D721Med (cell line): ENCODE data around the gene MLYCD.

Source experiments
- DNase-seq: peaks from one replicate; pipeline ENCODE4 v3.0.0; 2011; ENCODE audit warnings: low spot score; ENCODE audit not compliant: insufficient read length
- FAIRE-seq: peaks from 2 replicates; lab custom pipeline; 2011; peaks lifted over from hg19 to GRCh38; lab: Jason Lieb, UNC
- TF ChIP-seq, protein P1 (sequence below): IDR thresholded peaks from 2 replicates; pipeline ENCODE4 v1.5.1; 2012; ENCODE audit warnings: mild to moderate bottlenecking, control low read depth; ENCODE audit not compliant: insufficient read depth; ENCODE audit errors: missing control alignments

The MLYCD gene

DNA sequence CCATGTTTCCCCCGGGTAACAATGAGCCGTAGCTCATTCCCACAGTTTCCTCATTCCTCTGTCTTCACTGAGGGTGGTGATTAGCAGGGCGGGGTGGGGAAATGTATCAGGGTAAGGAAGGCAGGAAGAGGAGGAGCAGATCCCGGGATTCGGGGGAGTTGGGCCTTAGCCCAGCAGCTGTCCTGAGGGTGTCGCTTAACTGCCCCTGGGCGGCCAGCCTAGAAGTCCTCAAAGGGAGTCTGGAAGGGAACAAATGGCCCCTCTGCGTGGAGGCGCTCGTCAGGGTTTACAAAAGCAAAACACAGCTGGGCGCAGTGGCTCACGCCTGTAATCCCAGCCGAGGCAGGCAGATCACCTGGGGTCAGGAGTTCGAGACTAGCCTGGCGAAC is 14.3 kb downstream of the MLYCD start:
- FAIRE-seq = no peak
- TF ChIP-seq, protein P1, sequence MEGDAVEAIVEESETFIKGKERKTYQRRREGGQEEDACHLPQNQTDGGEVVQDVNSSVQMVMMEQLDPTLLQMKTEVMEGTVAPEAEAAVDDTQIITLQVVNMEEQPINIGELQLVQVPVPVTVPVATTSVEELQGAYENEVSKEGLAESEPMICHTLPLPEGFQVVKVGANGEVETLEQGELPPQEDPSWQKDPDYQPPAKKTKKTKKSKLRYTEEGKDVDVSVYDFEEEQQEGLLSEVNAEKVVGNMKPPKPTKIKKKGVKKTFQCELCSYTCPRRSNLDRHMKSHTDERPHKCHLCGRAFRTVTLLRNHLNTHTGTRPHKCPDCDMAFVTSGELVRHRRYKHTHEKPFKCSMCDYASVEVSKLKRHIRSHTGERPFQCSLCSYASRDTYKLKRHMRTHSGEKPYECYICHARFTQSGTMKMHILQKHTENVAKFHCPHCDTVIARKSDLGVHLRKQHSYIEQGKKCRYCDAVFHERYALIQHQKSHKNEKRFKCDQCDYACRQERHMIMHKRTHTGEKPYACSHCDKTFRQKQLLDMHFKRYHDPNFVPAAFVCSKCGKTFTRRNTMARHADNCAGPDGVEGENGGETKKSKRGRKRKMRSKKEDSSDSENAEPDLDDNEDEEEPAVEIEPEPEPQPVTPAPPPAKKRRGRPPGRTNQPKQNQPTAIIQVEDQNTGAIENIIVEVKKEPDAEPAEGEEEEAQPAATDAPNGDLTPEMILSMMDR = no peak
- DNase-seq = no peak

DNA sequence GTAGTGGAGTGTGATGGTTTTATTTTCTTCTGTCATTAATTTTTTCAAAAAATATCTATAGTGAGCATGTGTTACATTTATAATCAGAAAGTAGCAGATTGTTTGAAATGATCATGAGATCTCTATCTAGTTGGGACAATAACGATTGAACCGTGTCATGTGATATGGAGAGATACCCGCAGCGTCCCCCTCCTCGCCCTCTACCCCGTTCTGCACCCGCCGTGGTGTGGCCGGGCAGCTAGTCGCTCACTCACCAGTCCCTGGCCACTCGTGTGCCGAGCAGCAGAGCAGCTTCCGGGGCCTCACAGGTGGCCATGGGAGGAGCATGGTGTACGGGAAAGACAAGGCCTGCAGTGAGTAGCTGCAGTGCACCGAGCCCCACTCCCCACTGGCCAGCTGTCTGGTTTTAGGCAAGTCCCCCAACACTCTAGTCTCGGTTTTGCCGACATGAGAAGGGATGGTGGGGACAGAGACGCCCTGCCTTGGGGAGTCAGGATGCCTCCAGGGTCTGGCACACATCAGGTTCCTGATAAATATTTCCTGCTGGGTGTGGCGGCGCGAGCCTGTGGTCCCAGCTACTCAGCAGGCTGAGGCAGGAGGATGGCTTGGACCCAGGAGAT is 15.3 kb downstream of the MLYCD start:
- FAIRE-seq = no peak
- DNase-seq = no peak
- TF ChIP-seq, protein P1 = no peak

DNA sequence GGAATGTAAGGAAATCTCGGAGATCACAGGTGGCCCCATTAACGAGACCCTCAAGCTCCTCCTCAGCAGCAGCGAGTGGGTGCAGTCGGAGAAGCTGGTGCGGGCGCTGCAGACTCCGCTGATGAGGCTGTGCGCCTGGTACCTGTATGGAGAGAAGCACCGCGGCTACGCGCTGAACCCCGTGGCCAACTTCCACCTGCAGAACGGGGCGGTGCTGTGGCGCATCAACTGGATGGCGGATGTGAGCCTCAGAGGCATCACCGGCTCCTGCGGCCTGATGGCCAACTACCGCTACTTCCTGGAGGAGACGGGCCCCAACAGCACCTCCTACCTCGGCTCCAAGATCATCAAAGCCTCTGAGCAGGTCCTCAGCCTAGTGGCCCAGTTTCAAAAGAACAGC is 16.2 kb downstream of the MLYCD start:
- TF ChIP-seq, protein P1 = no peak
- FAIRE-seq (no peak), DNase-seq (no peak)

DNA sequence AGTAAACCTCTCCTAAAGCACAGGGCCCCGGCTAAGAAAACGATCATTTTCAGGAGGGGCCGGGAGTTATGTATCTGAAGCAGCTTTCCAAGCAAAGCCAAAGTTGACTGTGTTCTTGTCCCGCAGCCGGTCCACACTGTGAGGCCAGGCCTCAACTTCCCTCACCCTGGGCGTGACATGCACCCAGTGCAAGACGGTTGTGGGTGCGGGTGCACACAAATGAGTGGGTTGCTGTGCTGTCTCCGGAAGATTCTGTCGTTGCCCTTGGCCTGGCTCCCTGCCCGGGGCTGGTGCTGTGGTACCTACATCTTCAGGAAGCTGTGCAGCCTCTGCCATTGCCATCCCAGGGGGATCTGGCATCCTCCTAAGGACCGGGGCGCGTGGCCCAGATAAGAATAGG is 16.6 kb downstream of the MLYCD start:
- DNase-seq = no peak
- FAIRE-seq = no peak
- TF ChIP-seq, protein P1 = no peak

DNA sequence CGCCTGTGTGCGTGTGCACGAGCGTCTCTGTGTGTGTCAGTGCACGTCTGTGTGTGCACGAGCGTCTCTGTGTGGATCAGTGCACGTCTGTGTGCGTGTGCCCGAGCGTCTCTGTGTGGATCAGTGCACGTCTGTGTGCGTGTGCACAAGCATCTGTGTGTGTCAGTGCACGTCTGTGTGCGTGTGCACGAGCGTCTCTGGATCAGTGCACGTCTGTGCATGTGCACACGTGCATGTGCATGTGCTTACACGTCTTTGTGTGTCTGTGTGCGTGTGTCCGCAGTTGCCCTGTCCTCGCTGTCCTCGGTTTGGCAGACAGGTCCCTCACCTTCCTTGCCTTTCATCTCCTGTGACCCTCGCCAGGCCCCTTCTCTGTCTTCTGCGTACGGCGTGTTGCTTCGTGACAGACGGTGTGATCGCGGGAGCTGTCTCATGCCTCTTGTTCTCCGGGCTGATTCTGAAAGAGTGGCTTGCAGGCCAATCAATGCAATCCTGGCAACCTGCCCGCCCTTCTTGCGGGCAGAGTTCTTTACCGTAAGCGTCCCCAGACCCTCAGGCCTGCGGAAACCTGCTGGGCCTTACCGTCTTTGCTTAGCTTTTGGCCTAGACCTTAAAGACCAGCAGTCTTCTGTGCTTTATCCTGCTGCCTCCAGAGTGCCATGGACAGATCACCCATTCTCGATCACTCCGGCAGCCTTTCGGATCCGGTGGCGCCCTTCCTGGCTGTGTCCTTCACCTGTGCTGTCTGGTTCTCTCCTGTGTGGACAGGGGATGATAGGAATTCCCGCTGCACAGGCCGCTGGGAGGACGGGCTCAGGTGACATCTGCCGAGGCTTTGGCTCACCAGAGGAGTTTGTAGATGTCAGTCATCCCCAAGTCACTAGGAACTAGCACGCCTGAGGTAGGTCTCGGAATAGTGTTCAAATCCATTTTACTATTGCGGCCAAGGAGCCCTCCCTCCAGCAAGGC is 18.5 kb downstream of the MLYCD start:
- DNase-seq (no peak), FAIRE-seq (no peak)
- TF ChIP-seq, protein P1 = no peak

DNA sequence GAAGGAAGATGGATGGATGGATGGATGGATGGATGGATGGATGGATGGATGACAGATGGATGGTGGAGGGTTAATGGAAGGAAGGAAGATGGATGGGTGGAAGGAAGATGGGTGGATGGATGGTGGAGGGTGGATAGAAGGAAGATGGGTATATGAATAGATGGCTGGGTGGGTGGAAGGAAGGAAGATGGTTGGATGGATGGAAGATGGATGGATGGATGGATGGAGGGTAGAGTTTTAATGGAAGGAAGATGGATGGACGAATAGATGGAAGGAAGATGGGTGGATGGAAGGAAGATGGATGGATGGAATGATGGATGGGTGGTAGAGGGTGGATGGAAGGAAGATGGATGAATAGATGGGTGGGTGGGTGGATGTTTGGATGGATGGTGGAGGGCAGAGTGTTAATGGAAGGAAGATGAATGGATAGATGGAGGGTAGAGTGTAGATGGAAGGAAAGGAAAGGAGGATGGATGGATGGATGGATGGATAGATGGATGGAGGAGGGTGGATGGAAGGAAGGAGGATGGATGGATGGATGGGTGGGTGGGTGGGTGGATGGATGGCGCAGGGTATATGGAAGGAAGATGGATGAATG is 22.1 kb downstream of the MLYCD start:
- TF ChIP-seq, protein P1 = no peak
- no peak for DNase-seq
- FAIRE-seq = no peak
